Right ventricle myocardium inferior (tissue), 1 donor: ENCODE measurements around the gene CCR3. TPM values are rescaled to one million over a fixed set of nuclear protein-coding genes. Genes with fewer than 3 reads are reported as not detected.

Experiments
- ATAC-seq: fragments of 200-7000 bp; cut with Tn5 transposase; one replicate; pipeline ENCODE4 v1.9.1; 2020; ENCODE audit warnings: mild to moderate bottlenecking, moderate library complexity
- DNase-seq: peaks from one replicate; pipeline ENCODE4 v3.0.0; 2021; ENCODE audit errors: missing footprints
- intact Hi-C: fragments of 100-400 bp; cut with DNase I; formaldehyde crosslinking; loops from one replicate; pipeline ENCODE4 v1.11.0; 2022
- total RNA-seq: library from RNA; stranded (reverse); fragmentation: NEBNext Ultra II Directional; extraction: Animal tissue kit (Norgen Biotek cat#: 25700); gene quantifications from one replicate; pipeline ENCODE4 v1.2.1, GENCODE V29; 2021
- donor health status: DM: no; HTN: yes; CAD: no; lungs with severe emphysema.

Gene CCR3
- total RNA-seq, 1 donor from 2014 or later, result not detected

- ATAC-seq, result no peak
- DNase-seq, result no peak
- intact Hi-C loops, result no loop called here
These were observed 21.7 kb downstream of the CCR3 start for GRCh38 chr3:46264002-46264401.

DNA sequence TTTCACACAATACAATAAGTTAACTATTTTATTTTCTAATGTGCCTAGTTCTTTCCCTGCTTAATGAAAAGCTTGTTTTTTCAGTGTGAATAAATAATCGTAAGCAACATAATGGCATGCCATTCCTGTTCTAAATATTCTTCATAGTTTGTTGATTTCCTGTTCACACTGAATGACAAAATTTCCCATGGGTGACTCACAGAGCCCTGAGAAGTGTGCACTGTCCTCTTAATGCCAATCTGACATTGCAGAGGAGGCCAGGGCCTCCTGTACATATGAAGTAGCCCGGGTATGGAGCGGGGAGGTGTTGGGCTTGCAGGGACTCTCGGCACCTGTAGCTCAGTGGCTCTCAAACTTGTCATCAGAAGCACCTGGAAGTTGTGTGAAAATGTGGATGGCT is 24.3 kb downstream of the CCR3 start:
- no peak for ATAC-seq
- intact Hi-C loops, result no loop called here
- DNase-seq, result no peak

DNA sequence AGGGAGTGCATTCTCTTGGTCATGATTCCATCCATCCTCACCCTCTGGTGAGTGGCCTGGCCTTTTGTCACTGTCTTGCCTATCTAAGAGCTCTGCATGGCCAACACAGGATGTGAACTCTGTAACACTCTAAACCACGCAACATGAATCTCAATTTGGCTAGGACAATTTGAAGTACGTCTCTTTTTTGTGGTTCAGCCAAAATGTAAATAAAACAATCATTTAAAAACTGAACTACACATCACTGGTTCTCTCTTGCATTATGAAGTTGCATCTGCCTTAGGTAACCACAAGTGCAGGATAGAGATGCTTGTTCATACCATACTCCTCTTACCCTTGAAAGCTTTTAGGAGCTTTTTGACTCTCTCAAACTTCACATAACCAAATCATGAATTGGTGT is 27.3 kb downstream of the CCR3 start:
- no peak for ATAC-seq
- no peak for DNase-seq
- intact Hi-C loops, result no loop called here

DNA sequence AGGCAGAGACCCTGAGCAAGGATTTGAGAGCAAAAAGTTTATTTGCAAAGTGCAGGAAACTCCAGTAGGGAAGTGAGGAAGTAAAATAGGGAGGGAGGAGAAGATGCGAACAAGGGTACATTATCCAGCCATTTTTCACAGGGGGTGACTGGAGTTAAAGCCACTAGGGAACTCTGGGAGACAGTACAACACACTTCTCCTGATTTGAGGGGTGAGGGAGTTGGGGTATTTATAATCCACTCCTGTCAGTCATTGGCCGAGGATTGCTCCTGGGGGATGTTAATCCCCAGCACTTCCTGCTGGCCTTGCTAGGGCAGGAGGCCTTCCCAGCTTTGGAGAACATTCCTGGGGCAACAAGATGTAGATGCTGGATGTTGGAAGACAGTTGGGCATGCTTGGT is 28.2 kb downstream of the CCR3 start:
- intact Hi-C loops, result loop anchor here (10.0 kb wide), 1 partner anchor 94 kb away; no protein-coding TSS in a partner anchor
- DNase-seq, result no peak

DNA sequence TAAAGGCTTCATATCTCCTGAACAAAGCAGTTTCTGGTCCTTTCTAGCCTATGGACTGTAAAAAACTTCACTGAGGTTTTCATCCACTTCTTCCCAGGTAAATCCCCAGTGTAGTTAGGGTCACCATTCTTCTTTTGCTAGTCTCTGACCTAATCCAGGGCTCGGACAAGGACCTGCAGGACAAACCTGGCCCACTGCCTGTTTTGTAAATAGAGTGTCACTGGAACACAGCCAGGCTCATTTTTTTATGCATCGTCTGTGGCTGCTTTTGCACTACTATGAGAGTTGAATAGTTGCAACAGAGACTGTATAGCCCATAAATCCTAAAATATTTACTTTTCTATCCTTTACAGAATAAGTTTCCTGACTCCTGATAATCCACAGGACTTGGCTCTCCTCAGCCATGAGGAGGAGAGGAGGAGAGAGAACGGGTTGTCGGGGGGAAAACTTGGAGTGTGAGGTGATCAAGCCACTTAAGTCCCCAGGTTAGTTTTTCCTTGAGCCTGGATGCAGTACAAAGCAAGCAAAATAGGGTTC is 29.0 kb downstream of the CCR3 start:
- DNase-seq, result no peak
- intact Hi-C loops, result loop anchor here (10.0 kb wide), 1 partner anchor 94 kb away; no protein-coding TSS in a partner anchor

More for the DNA sequence above, 28.2 kb downstream of the CCR3 start:
- ATAC-seq, result no peak

DNA sequence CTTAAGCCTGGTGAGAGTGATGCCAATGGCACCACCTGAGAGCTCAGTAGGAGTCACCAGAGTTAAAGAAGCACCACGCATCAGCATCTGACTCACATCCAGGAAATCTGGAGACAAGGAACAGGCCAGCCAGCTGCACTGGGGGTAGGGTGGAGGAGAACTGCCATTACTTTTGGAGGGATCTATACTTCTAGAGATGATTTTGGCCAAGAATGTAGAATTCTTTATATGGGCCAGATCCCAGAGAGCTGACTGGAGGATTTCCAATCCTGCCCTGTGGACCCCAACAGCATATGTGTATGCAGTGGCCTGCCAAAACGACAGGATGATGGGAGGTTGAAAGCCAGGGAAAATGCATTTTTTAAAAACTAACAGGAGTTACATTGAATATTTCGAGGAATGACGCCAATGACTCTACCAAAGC is 29.8 kb downstream of the CCR3 start:
- intact Hi-C loops, result loop anchor here (10.0 kb wide), 1 partner anchor 93 kb away; no protein-coding TSS in a partner anchor
- DNase-seq, result no peak

More for the DNA sequence above, 29.0 kb downstream of the CCR3 start:
- no peak for ATAC-seq

DNA sequence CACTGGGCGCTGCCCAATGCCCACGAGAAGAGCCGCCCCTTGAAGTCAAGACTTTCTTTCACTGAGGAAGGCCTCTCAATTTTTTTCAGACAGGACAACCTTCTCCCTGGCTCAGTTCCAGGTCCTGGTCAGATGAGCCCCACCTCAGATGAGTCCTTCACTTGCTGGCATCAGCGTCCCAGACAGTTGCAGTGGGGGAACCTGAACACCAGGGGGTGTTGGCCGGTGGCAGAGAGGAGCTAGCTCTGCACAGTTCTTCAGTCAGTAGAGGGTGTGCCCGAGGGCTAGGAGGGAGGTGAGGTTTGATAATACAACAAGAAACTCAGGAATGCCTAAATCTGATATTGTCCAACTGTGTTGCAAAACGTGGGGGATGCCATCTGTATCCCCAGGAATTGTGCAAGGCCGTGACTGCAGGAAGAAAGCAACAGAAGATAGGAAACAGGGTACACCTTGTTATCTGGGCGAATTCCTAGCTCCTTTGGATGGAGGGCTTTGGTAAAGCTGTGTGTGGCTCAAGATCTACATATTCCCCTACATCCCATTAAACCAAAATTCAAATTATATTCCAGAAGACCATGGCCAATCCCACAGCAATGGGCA is 34.3 kb downstream of the CCR3 start:
- ATAC-seq, result peak; percentile 59
- intact Hi-C loops, result loop anchor here (5.0 to 10.0 kb wide), 3 partner anchors 88 to 166 kb away; no protein-coding TSS in a partner anchor

More for the DNA sequence above, 29.8 kb downstream of the CCR3 start:
- no peak for ATAC-seq

GRCh38 chr3:46277476-46277875 is 35.2 kb downstream of the CCR3 start:
- ATAC-seq (no peak), DNase-seq (no peak)
- intact Hi-C loops, result loop anchor here (5.0 to 10.0 kb wide), 3 partner anchors 87 to 165 kb away; no protein-coding TSS in a partner anchor

More for the DNA sequence above, 34.3 kb downstream of the CCR3 start:
- DNase-seq, result no peak

GRCh38 chr3:46278816-46279672 is 36.8 kb downstream of the CCR3 start:
- intact Hi-C loops, result loop anchor here (5.0 to 10.0 kb wide), 3 partner anchors 86 to 163 kb away; no protein-coding TSS in a partner anchor
- no peak for ATAC-seq
- no peak for DNase-seq

DNA sequence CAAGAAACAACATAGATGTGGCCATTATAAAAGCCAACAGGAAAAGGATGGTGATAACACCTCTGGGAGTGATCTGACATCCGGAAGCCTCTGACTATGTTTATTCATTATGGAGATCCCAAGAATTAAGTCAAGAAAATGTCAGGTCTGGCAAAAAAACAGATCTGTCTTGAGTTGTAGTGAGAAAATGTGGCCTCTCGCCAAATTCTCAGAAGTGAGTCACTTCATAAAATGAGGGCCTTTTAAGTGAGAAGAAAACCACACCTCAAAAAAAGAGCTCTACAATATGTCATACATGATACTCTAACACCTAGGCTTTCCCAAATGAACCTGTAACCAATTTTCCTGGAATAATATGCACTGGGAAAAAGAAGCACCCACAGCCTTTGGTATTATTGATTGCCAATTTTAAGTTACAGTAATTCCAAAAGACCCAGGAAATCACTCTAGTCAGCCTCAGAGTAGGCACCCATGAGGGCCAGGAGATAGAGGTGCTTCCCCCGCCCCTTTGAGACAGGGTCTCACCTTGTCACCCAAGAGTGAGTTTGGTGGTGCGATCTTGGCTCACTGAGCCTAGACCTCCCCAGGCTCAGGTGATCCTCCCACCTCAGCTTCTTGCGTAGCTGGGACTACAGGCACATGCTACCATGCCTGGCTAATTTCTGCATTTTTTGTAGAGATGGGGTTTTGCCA is 38.0 kb downstream of the CCR3 start:
- DNase-seq (no peak), ATAC-seq (no peak)
- intact Hi-C loops, result no loop called here

- DNase-seq, result no peak
- ATAC-seq, result no peak
- intact Hi-C loops, result no loop called here
These were observed 39.3 kb downstream of the CCR3 start for GRCh38 chr3:46281551-46281950.

GRCh38 chr3:46282041-46282440 is 39.8 kb downstream of the CCR3 start:
- no peak for ATAC-seq
- intact Hi-C loops, result no loop called here
- no peak for DNase-seq

GRCh38 chr3:46282696-46283095 is 40.4 kb downstream of the CCR3 start:
- intact Hi-C loops, result no loop called here
- ATAC-seq (no peak), DNase-seq (no peak)

GRCh38 chr3:46283881-46284450 is 41.7 kb downstream of the CCR3 start:
- ATAC-seq (no peak), DNase-seq (no peak)
- intact Hi-C loops, result no loop called here

DNA sequence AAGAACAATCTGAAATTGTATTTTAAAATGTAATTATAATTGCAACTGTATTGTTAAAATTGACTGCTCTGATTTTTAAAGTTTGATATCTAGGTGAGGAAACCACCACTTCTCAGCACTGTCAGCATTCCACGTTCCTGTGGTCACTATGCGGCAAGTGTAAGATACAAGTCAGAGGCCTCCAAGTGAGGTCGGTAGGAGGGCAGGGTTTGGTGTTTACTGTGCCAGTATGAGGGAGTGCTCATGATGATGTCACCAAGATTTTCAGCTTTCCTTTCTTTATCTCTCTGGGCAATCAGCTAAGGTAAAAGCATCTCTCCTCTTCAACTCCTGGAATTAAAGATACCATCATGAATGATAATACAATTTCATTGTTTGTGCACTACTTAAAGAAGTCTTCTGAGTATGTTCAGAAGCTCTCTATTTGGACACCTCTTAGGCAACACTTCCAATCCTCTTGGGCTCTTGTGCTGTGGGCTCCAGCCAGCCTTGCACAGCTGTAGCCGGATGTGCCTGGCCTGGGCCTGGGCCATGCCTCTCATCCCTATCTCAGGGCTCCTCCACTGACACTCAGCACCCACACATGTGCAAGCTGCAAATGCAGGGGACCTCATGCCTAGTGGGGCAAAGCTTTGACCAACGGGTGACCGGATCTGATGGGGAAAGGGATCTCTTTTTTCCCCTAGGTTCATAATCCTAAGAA is 42.9 kb downstream of the CCR3 start:
- intact Hi-C loops, result no loop called here
- DNase-seq (peak; percentile 72), ATAC-seq (peak; percentile 91)

GRCh38 chr3:46285931-46286619 is 43.8 kb downstream of the CCR3 start:
- no peak for DNase-seq
- intact Hi-C loops, result no loop called here
- ATAC-seq, result no peak

DNA sequence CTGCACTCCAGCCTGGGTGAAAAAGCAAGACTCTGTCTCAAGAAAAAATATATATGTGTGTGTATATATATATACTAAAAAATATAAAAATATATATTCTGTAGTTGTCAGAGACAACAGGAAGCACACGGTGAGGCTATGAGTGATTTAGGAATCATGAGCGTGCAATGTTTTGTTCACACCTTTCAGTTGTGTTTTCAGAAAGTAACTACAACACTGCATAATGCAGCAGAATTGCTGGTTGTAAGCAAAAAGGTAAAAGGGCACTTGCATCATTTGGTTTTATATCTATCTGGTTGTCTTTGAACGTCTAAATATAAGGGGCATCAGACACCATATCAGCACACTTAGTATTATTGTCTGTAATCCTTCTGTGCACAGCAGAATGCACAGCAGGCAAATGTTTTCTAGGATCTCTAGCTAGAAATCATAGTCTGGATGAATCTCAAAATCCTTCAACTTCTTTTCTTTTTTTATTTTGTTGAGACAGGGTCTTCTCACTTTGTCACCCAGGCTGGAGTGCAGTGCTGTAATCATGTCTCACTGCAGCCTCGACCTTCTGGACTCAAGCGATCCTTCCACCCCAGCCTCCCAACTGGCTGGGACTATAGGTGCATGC is 44.8 kb downstream of the CCR3 start:
- ATAC-seq, result no peak
- intact Hi-C loops, result no loop called here

More for the DNA sequence above, 44.8 kb downstream of the CCR3 start:
- no peak for DNase-seq
